Dedifferentiated amniotic fluid mesenchymal stem cell (primary cell): ENCODE measurements around the gene NDUFA5.

Experiments used
- DNase-seq: peaks from one replicate; pipeline ENCODE4 v3.0.0-alpha.2; 2016; ENCODE audit errors: extremely low spot score

Gene NDUFA5

GRCh38 chr7:123502201-123502600 is 55.4 kb downstream of the NDUFA5 start:
- no peak for DNase-seq

- no peak for DNase-seq
These were observed 56.6 kb downstream of the NDUFA5 start for GRCh38 chr7:123500878-123501489.

- DNase-seq: no peak
These were observed 58.2 kb downstream of the NDUFA5 start for GRCh38 chr7:123499211-123499970.

GRCh38 chr7:123498601-123499000 is 59.0 kb downstream of the NDUFA5 start:
- DNase-seq: no peak

GRCh38 chr7:123498031-123498430 is 59.6 kb downstream of the NDUFA5 start:
- no peak for DNase-seq

- DNase-seq: peak; percentile 30
These were observed 63.3 kb downstream of the NDUFA5 start for GRCh38 chr7:123494193-123494796.

GRCh38 chr7:123492485-123492884 is 65.1 kb downstream of the NDUFA5 start:
- no peak for DNase-seq
